ENCODE measurements around the gene LRRC8D. TPM values are rescaled to one million over a fixed set of nuclear protein-coding genes. Genes with fewer than 3 reads are reported as not detected.
"Not testable (repeated sequence)": the region's sequence is repeated elsewhere in the genome, so short reads cannot be mapped to it uniquely, and the experiment has no call there.

The LRRC8D gene
- total RNA-seq: 10 to 100 TPM; 23.9 to 25.7 TPM

DNA sequence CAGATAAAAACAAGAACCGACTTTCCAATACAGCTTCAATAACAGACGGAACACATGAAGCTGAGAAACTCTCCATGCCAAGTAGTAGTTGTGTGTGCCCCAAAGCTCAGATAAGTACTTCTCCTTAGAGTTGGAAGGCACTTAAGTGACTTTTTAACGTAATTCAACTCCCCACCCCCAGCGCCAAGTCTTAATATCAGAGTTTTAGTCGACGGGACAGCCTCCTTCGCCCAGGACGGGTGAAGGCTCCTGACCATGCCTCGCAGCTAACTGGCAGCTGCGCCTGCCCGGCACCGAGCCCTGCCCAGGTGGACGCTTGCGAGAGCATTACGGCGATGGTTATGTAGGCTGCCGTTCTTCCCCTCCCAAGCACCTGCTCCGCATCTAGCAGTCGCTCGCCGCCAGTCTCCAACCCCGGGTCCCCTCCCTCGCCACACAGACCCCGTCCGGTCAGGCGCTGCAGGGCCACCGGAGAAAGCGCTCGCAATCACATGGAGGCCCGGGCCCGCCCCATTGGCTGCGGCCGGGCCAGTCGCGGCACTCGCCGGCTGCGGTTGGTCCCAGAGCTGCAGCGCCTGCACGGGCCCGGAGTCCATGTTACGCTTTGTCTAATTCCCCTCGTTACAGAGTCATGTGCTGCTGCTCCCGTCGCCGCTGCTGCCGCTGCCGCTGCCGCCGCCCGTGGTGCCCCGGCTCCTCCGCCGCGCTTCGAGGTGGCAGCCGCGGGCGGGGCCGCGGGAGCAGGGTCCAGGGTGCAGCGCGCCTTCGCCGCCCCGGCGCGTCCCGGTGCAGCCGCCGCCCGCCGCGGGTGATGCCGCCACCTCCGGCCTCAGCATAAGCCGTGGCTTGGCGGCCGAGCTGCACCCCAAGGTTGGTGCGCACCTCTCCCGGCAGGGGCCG is at the start of gene LRRC8D:
Gene LRRC8D (plus strand): TSS at position 611 of the 900 bp plus-strand sequence. CDS start 112,037 bp downstream, outside the sequence.
- Mint-ChIP-seq H3K4me3 (peak within 1 kb of the TSS; percentile 78), H3K4me1 (ENCODE audit: low read depth) (peaks cover 32% of the 10 kb centered on the region), H3K27ac (peak within 1 kb of the TSS; percentile 50), H3K36me3 (ENCODE audit: low read depth) (peaks cover 2% of the 10 kb centered on the region), H3K9me3 (ENCODE audit: insufficient read depth) (no peaks in the 10 kb centered on the region), H3K27me3 (ENCODE audit: low read depth) (no peaks in the 10 kb centered on the region)
- ChIA-PET POLR2A (interaction anchor here (0.5 to 2.9 kb wide), 4 partner anchors 15 to 1024 kb away, joined by 3 to 23 read pairs (median 4); no protein-coding TSS in a partner anchor), CTCF (interaction anchor here (0.6 to 2.3 kb wide), 7 partner anchors 22 to 168 kb away, joined by 3 to 11 read pairs (median 3); no protein-coding TSS in a partner anchor)
- peak; percentile 78 for ATAC-seq
- peak; percentile 68 for DNase-seq

DNA sequence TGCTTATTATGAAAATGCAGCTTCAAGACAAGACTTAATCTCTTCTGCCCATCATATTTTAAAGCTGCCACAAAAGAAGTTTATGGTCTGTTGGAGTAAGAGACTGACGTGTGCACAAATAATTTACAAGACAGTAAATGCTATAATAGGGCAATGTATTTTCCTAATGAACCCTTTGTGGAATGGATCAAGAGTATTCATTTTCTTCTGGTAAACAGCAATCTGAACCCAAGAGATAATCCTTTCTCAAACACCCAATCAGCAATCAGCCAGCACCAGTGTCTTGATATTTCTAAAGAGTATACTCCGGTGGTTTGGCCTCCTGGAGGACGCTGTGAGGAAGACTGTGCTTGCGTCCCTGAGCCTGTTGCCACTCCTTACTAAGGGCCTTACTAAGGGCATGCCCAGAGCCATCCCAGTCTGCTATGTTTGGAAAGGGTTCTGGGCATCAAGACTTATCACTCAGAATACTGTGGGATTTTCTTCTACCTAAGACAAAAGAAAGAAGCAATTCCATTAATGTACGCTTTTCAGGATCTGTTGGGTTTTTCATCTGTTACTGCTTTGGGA is 48.8 kb upstream of the LRRC8D start:
- H3K27me3 Mint-ChIP-seq (ENCODE audit: low read depth): peaks cover 1% of the 10 kb centered on the region
- H3K36me3 Mint-ChIP-seq (ENCODE audit: low read depth): no peaks in the 10 kb centered on the region
- H3K4me3 Mint-ChIP-seq: no peak overlapping the region
- ATAC-seq (no peak), DNase-seq (no peak)
- CTCF ChIA-PET: interaction anchor here (0.6 to 2.5 kb wide), 3 partner anchors 9 to 118 kb away, joined by 3 to 14 read pairs (median 4); no protein-coding TSS in a partner anchor
- no peaks in the 10 kb centered on the region for H3K9me3 Mint-ChIP-seq (ENCODE audit: insufficient read depth)
- POLR2A ChIA-PET: interaction anchor here (0.7 to 1.1 kb wide), 2 partner anchors 9 to 882 kb away, joined by 3 read pairs; no protein-coding TSS in a partner anchor
- H3K27ac Mint-ChIP-seq: no peak overlapping the region
- peaks cover 23% of the 10 kb centered on the region for H3K4me1 Mint-ChIP-seq (ENCODE audit: low read depth)

DNA sequence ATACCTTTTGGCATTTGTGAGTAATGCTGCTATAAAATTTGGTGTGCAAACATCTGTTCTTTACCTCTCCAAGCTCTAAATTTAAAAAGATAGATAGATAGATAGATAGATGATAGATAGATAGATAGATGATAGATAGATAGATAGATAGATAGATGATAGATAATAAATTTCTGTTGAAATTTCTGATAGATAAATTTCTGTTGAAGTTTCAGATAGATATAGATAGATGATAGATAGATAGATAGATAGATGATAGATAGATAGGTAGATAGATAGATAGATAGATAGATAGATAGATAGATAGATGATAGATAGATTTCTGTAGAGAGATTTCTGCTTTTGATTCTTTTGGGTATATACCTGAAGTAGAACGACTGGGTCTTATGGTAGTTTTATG is 44.7 kb upstream of the LRRC8D start:
- POLR2A ChIA-PET; H3K27me3 Mint-ChIP-seq (ENCODE audit: low read depth); DNase-seq; ATAC-seq; H3K36me3 Mint-ChIP-seq (ENCODE audit: low read depth); H3K4me3 Mint-ChIP-seq; H3K9me3 Mint-ChIP-seq (ENCODE audit: insufficient read depth): not testable (repeated sequence)
- CTCF ChIA-PET: interaction anchor here (2.0 kb wide), 1 partner anchor 13 kb away, joined by 15 read pairs; no protein-coding TSS in a partner anchor
- H3K4me1 Mint-ChIP-seq (ENCODE audit: low read depth): peaks cover 29% of the 10 kb centered on the region
- H3K27ac Mint-ChIP-seq: peak overlapping the region; percentile 9

DNA sequence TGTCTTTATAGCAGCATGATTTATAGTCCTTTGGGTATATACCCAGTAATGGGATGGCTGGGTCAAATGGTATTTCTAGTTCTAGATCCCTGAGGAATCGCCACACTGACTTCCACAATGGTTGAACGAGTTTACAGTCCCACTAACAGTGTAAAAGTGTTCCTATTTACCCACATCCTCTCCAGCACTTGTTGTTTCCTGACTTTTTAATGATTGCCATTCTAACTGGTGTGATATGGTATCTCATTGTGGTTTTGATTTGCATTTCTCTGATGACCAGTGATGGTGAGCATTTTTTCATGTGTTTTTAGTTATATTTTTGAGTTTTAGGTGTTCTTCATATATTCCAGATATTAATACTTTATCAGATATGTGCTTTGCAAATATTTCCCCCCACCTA is 43.6 kb upstream of the LRRC8D start:
- H3K27me3 Mint-ChIP-seq (ENCODE audit: low read depth); ATAC-seq; H3K4me3 Mint-ChIP-seq; H3K36me3 Mint-ChIP-seq (ENCODE audit: low read depth); DNase-seq; POLR2A ChIA-PET; H3K9me3 Mint-ChIP-seq (ENCODE audit: insufficient read depth); H3K27ac Mint-ChIP-seq: not testable (repeated sequence)
- CTCF ChIA-PET: interaction anchor here (1.4 to 6.0 kb wide), 2 partner anchors 14 to 210 kb away, joined by 3 to 34 read pairs; no protein-coding TSS in a partner anchor
- peaks cover 40% of the 10 kb centered on the region for H3K4me1 Mint-ChIP-seq (ENCODE audit: low read depth)

DNA sequence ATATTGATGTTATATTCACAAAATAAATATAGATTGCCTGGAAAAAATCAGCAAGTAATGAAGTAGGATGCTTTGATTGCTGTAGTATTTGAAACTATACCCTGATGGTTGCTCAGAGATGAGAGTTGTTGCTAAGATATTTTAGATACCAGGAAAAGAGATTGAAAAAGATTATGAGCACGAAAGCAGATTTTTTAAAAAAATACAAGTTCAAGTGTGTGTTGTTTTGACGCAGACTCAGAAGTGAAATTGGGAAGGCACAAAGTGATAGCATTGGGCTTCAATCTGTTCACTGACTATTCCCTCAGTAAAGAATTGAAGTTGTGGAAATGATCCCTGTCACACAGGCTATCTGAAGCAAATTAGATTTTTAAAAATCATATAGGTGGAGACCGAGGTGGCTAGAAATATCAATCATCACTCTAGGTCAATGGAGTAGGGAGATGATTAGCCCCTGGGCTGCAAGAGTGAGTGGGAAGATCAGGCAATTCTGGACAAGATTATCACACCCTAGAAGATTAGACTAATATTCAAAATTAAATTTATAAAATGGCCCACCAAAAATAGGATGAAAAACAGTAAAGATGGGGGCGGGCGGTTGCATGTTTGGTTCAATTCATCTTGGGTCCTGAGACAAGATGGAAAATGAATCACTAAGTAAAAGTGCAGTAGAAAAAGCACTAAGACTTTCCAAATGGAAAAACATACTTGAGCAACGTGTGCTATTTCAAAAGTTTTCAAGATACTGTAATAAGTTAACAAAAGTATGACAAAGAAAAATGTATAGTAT is 41.5 kb upstream of the LRRC8D start:
- Mint-ChIP-seq H3K27me3 (ENCODE audit: low read depth) (no peaks in the 10 kb centered on the region), H3K4me3 (no peak overlapping the region), H3K27ac (no peak overlapping the region), H3K4me1 (ENCODE audit: low read depth) (peaks cover 35% of the 10 kb centered on the region), H3K9me3 (ENCODE audit: insufficient read depth) (no peaks in the 10 kb centered on the region), H3K36me3 (ENCODE audit: low read depth) (no peaks in the 10 kb centered on the region)
- ChIA-PET POLR2A (no interaction called here), CTCF (interaction anchor here (1.1 to 6.0 kb wide), 6 partner anchors 16 to 310 kb away, joined by 4 to 63 read pairs (median 17); no protein-coding TSS in a partner anchor)
- DNase-seq (no peak), ATAC-seq (no peak)

DNA sequence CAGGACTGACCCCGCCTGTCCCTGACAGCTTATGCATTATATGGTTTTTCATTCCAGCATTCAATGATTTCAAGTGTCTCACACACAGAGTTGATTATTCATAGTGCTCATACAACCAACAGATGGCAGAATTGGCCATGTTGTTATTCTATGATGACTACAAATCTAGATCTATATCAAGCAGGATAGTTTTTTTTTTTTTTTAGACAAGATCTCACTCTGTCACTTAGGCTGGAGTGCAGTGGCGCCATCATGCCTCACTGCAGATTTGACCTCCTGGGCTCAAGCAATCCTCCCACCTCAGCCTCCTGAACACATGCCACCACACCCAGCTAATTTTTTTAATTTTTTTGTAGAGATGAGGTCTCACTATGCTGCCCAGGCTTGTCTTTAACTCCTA is 40.1 kb upstream of the LRRC8D start:
- Mint-ChIP-seq H3K27me3 (ENCODE audit: low read depth) (no peaks in the 10 kb centered on the region), H3K4me3 (no peak overlapping the region), H3K9me3 (ENCODE audit: insufficient read depth) (no peaks in the 10 kb centered on the region), H3K27ac (peak overlapping the region; percentile 43), H3K4me1 (ENCODE audit: low read depth) (peaks cover 25% of the 10 kb centered on the region), H3K36me3 (ENCODE audit: low read depth) (no peaks in the 10 kb centered on the region)
- ATAC-seq: peak; percentile 74
- CTCF ChIA-PET: interaction anchor here (0.6 to 6.0 kb wide), 29 partner anchors 11 to 312 kb away, joined by 3 to 63 read pairs (median 4); partner anchors contain the start of gene LRRC8C
- POLR2A ChIA-PET: interaction anchor here (0.6 to 1.9 kb wide), 4 partner anchors 17 to 174 kb away, joined by 3 to 4 read pairs (median 3); no protein-coding TSS in a partner anchor
- no peak for DNase-seq

DNA sequence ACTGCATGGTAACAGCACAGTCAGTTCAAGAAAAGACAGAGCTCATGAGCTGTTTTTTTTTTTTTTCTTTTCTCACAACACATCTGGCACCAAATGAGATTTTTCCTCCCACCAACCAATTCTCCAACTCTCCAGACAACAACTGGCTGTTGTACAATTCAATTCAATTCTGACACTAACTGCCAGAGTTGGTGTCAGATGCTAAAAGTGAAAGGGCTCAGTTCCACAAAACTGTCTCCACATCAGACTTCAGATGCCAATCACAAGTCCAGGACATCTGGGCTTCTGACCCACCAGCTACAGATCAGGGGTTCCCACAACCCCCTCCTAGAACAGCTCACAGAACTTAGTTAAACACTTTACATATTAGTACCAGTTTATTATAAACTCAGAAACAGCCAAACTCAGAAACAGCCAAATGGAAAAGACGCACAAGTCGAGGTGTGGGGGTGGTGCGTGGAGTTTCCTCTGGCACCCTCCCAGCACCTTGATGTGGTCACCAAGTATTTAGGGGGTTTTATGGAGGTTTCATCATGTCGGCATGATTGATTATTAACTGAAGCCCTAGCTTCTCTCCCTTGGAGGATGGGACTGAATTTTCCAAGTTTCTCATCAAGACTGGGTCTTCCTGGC is 39.2 kb upstream of the LRRC8D start:
- peak; percentile 59 for ATAC-seq
- ChIA-PET CTCF (interaction anchor here (0.7 to 6.0 kb wide), 36 partner anchors 10 to 317 kb away, joined by 3 to 63 read pairs (median 4); partner anchors contain the start of gene LRRC8C), POLR2A (interaction anchor here (0.6 to 1.9 kb wide), 6 partner anchors 13 to 257 kb away, joined by 3 to 7 read pairs (median 3); partner anchors contain the start of gene LRRC8B)
- Mint-ChIP-seq H3K27me3 (ENCODE audit: low read depth) (no peaks in the 10 kb centered on the region), H3K4me3 (peak overlapping the region; percentile 32), H3K27ac (peak overlapping the region; percentile 16), H3K36me3 (ENCODE audit: low read depth) (no peaks in the 10 kb centered on the region), H3K9me3 (ENCODE audit: insufficient read depth) (no peaks in the 10 kb centered on the region), H3K4me1 (ENCODE audit: low read depth) (peaks cover 19% of the 10 kb centered on the region)
- peak; percentile 68 for DNase-seq

DNA sequence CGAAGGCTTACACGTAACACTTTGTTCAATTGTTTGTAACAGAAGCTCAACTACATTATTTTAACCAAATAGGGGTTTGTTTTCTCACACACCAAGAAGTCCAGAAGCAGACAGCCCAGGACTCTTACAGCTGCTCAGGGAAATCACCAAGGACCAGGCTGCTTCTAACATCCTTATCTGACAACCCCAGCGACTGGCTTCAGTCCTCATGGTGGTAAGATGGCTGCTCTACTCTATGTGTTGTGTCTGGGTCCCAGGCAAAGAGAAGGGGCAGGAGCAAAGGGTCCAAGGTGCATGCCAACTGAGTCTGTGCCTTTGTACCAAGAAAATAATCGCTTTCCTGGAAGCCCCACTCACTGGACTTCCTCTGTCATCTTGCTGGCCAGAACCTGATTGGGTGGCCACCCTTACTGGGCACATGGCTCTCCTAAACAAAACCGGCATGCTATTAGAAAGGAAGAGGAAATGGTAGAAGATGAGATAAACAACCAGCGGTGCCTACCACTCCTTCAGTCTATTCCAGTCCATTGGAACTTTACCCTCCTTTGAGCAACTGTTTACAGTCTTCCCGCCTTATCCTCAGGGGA is 34.1 kb upstream of the LRRC8D start:
- H3K4me1 Mint-ChIP-seq (ENCODE audit: low read depth): peaks cover 8% of the 10 kb centered on the region
- H3K36me3 Mint-ChIP-seq (ENCODE audit: low read depth): no peaks in the 10 kb centered on the region
- ChIA-PET CTCF (no interaction called here), POLR2A (no interaction called here)
- no peak overlapping the region for H3K27ac Mint-ChIP-seq
- no peaks in the 10 kb centered on the region for H3K27me3 Mint-ChIP-seq (ENCODE audit: low read depth)
- DNase-seq (no peak), ATAC-seq (no peak)
- no peak overlapping the region for H3K4me3 Mint-ChIP-seq
- H3K9me3 Mint-ChIP-seq (ENCODE audit: insufficient read depth): no peaks in the 10 kb centered on the region

DNA sequence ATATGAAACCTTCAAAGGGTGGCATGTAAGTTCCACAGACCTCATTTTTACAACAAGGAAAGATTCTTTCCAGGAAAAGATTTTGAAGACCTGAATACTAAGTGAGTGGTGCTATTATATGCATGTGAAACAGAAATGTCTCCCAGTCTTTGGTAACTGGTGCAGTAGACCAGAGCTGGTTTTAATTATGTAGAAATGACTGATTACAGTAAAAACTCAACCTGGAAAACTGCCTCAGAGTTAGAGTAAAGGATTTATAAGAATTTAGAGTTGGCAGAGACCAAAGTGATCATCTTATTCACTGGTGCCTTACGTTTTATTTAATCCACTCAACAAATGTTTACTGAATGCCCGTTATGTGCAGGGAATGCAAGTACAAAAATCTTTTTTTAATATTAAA is 30.2 kb upstream of the LRRC8D start:
- H3K36me3 Mint-ChIP-seq (ENCODE audit: low read depth): no peaks in the 10 kb centered on the region
- ChIA-PET POLR2A (no interaction called here), CTCF (interaction anchor here (2.0 kb wide), 1 partner anchor 9 kb away, joined by 17 read pairs; no protein-coding TSS in a partner anchor)
- no peaks in the 10 kb centered on the region for H3K4me1 Mint-ChIP-seq (ENCODE audit: low read depth)
- DNase-seq (no peak), ATAC-seq (no peak)
- no peaks in the 10 kb centered on the region for H3K9me3 Mint-ChIP-seq (ENCODE audit: insufficient read depth)
- H3K4me3 Mint-ChIP-seq: no peak overlapping the region
- H3K27me3 Mint-ChIP-seq (ENCODE audit: low read depth): no peaks in the 10 kb centered on the region
- no peak overlapping the region for H3K27ac Mint-ChIP-seq

DNA sequence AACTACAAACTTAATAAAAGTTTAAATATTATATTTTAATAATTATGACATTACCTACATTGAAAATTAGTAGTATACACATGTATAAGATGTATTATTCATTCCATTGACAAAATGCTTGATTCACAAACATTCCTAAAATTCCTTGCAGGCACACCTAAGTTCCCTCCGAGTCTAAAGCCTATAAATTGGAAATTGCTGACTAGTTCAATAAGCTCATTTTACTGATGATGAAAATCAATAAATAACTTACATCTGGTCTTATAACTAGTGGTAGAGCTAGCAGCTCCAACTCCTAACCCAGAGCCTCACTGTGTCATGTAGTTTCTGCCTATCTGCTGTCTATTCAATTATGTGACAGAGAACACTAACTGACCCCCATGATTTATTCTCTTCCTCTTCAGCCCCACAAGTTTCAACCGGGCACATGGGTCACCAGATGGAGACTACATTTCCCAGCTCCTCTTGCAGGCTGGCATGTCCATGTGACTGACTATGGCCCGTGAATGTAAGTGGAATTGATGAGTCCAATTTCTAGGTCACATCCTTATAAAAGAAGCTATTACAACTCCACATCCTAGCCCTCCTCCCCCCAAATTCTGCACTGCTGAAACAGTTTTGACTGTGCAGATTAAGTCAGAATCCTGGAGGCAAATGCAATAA is 29.6 kb upstream of the LRRC8D start:
- Mint-ChIP-seq H3K9me3 (ENCODE audit: insufficient read depth) (no peaks in the 10 kb centered on the region), H3K36me3 (ENCODE audit: low read depth) (no peaks in the 10 kb centered on the region), H3K27ac (no peak overlapping the region), H3K27me3 (ENCODE audit: low read depth) (no peaks in the 10 kb centered on the region), H3K4me3 (no peak overlapping the region), H3K4me1 (ENCODE audit: low read depth) (no peaks in the 10 kb centered on the region)
- no peak for DNase-seq
- CTCF ChIA-PET: interaction anchor here (0.9 to 2.0 kb wide), 2 partner anchors 9 to 28 kb away, joined by 4 to 17 read pairs; no protein-coding TSS in a partner anchor
- POLR2A ChIA-PET: no interaction called here
- ATAC-seq: no peak

All from activated CD8-positive, alpha-beta T cell treated with anti-CD3 and anti-CD28 coated beads, Interleukin-2, amount 10 ng/mL, durations not matched to agents 7 days and 5 days (primary cell).